ENCODE results near the gene FILIP1.
A peak's percentile ranks its signal among the peaks of the same experiment; 100 is the strongest.

The FILIP1 gene

GRCh38 chr6:75493400-75494064 lies at the start of gene FILIP1:
Gene FILIP1 (minus strand): TSS chr6:75493800. CDS start chr6:75414972, 78,828 bp downstream.
- no peak for DNase-seq (ENCODE audit: low spot score)

DNA sequence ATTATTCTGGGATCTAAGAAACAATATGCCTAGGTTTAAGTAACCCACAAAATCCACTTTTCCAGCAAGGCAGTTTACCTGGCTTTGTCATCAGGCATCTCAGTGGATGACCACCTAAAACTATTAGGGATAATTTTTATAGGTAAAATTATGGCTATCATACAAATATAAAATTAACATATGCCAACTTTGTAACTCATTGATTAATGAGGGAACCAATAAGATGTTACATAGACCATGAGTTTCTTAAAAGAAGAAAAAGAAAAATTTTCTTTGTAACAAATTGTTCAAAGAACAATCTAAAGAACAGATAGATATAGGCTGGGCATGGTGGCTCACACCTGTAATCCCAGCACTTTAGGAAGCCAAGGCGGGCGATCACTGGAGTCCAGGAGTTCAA lies 49.7 kb upstream of the FILIP1 start:
- DNase-seq (ENCODE audit: low spot score): no peak

DNA sequence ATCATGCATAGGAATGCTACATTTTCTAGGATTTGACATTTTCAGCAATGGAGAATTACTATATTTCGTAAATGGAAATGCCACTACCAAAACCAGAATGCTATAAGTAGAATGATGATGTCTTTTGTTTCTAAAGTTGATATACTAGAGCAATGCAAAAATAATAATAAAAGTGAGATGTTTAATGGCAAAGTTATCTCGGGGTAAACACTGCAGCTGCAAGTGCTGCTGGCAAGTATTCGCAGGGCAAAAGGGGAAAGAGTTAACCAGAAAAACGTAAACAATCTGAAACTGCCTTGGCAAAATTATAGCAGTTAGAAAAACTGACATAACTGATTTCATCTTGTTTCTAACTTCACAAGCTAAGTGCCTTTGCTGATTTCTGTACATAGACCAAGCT lies 45.5 kb upstream of the FILIP1 start:
- DNase-seq (ENCODE audit: low spot score): no peak

- DNase-seq (ENCODE audit: low spot score): no peak
These were observed 38.9 kb upstream of the FILIP1 start for GRCh38 chr6:75532521-75532920.

DNA sequence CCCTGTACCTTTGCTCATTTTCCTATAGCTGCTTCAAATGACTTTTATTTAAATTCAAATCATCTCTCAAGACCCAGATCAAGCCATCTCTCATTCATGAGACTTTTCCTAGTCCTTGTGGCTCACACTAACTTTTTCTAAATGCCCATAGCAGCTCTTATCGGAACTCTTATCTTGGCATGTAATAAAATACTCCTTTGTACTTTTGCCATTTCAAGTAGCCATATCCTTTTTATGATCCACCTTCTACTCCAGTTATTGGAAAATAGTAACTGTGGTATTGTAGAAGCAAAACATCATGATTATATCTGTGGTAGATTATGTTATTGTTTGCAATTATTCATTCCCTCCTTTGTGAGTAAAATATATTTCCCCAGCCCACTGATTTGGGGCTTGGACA lies 37.6 kb upstream of the FILIP1 start:
- no peak for DNase-seq (ENCODE audit: low spot score)

DNA sequence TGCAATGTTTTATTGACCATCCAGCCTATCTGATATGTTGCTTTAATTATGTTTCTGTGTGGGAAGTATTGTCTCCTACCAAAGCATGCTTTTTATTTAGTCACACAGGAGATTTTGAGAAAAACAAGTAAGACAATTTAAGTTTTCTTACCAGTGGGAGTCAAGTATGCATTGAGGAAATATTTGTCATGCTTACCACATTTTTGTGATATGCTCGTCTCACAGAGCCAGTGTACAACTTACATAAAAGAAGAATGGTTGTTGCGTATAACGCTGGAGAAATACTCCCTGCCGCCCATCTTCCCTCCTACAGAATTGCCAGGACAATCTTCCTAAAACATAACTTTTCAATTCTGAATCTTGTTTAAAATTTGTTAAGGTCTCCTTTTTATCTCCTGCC lies 37.1 kb upstream of the FILIP1 start:
- DNase-seq (ENCODE audit: low spot score): no peak

- no peak for DNase-seq (ENCODE audit: low spot score)
These were observed 34.8 kb upstream of the FILIP1 start for GRCh38 chr6:75528423-75528822.

GRCh38 chr6:75526502-75527127 lies 33.0 kb upstream of the FILIP1 start:
- peak; percentile 53 for DNase-seq (ENCODE audit: low spot score)

GRCh38 chr6:75525682-75526081 lies 32.1 kb upstream of the FILIP1 start:
- no peak for DNase-seq (ENCODE audit: low spot score)

DNA sequence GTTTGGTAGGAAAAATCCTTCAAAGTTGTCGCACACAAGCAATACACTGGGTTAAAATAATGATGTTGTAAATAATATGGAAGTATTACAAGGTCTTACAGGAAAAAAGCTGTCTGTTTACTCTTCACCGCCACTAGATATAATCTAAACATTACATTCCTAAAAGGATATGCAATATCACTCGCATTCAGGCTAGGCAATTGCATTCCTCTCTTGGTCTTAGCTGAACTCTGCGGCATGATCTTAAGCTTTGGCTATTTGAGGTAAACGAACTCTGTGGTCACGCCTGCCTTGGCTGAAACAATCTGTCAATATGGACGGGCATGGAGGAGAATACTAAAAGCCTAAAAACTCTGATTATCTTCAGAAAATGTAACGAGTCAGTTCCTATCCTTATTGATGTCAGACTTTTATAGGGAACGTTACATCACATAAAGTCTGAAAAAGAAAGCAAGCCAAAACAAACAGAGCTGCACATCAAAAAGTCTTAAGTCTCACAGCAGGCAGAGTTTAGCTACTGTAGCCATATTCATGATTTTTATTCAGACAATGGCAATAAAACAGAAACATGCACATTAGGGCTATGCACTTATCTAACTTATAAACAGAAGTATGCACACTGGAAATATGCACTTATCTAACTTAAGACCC lies 30.8 kb upstream of the FILIP1 start:
- peak; percentile 74 for DNase-seq (ENCODE audit: low spot score)

DNA sequence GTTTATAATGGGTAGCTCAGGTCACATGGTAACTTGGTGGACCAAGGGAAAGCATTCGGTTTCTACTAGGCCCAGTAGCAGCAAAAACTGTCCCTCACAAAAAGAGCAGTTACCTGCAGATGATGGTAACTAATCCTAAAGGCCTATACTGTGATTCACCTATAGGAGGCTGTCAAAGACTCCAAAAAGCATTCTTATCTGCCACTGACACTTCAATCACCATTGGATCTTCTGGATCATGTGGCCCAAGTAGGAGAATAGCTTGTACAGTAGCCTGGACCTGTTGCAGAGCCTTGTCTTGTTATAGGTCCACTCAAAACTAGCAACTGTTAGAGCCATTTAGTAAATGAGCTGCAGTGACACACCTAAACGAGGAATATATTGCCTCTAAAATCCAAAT lies 23.2 kb upstream of the FILIP1 start:
- DNase-seq (ENCODE audit: low spot score): no peak

DNA sequence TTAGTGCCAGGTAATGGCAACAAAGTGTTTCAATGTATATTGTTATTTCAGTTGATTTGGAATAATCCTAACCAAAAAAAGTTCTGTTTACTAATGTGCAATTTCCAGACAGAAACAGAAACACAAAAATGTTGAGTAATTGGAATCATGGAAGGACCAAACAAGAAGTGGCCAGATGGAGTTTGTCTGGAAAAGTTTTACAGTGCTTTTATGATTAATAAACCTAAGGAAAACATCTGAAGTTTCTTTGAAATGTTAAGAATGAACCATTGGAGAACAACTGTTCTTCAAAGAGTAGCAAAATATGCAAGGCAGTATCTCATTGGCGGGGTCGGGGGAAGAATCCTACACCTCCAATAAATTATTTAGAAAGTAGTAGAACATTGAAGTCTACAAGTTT lies 19.0 kb upstream of the FILIP1 start:
- no peak for DNase-seq (ENCODE audit: low spot score)

DNA sequence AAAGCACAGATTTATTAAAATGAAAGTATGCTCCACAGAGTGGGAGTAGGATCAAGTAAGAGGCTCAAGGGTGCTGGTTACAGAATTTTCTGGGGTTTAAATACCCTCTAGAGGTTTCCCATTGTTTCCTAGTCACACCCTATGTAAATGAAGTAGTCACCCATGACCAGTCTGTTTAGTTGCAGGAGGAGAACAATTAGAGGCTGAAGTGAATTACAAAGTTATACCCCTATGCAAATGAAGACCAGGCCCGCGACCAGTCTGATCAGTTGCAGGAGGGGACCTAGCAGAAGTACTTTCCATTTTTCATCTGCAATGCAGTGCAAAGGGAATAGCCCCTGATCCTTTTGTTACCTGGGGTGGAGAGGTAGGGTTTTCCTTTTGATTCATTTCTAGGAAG lies 11.8 kb upstream of the FILIP1 start:
- DNase-seq (ENCODE audit: low spot score): no peak

DNA sequence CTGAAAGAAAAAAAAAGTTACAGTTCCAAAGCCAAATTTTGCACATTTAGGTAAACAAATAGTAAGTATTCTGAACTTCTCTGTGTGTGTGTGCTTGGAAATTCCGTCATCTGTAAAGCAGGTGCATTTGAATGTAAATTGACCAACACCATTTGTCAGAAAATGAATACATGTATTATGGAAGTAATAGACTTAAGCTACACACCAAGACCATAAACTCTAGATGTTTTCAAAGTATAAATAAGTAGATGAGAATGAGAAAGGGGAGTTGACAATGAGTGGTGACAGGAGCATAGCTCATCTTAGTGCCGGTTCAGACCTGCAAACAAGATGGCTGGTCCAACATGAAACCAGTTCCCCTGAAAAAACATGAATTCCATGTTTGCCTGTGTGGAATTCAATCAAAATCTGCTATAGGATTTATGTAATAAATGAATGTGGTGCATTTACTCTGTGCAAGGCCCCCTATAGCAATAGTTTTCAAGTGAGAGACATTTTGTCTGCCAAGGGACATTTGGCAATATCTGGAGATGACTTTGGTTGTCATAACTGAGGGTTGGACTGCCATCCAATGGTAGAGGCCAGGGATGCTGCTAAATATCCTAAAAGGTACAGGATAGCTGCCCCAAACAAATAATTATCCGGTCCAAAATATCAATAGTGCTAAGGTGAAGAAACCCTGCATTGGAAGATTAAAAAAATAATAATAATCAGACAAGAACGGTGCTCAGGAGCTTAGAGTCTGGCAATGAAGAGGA lies 11.0 kb upstream of the FILIP1 start:
- no peak for DNase-seq (ENCODE audit: low spot score)

- no peak for DNase-seq (ENCODE audit: low spot score)
These were observed 9.7 kb upstream of the FILIP1 start for GRCh38 chr6:75503291-75503690.

DNA sequence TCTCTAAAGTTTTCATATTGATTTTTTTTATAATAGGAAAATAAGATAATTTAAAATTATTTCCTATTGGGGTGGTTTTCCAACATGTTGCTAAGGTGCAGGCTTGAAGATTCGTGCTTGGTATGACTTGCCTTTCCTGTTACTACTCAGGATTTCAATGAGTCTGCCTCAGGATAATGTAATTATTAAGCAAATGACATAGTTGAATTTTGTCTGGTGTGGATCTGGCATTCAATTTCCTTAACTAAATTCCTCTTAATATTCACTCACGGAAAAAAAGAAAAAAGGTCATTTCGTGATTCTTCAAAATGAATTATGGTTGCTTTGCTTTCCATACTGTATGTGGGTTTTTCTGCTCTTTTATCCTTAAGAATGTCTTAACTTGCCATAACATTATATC lies 9.3 kb upstream of the FILIP1 start:
- DNase-seq (ENCODE audit: low spot score): no peak

- DNase-seq (ENCODE audit: low spot score): no peak
These were observed 8.2 kb upstream of the FILIP1 start for GRCh38 chr6:75501756-75502155.

GRCh38 chr6:75499640-75500039 lies 6.0 kb upstream of the FILIP1 start:
- DNase-seq (ENCODE audit: low spot score): no peak

- DNase-seq (ENCODE audit: low spot score): no peak
These were observed 5.3 kb upstream of the FILIP1 start for GRCh38 chr6:75498862-75499261.

DNA sequence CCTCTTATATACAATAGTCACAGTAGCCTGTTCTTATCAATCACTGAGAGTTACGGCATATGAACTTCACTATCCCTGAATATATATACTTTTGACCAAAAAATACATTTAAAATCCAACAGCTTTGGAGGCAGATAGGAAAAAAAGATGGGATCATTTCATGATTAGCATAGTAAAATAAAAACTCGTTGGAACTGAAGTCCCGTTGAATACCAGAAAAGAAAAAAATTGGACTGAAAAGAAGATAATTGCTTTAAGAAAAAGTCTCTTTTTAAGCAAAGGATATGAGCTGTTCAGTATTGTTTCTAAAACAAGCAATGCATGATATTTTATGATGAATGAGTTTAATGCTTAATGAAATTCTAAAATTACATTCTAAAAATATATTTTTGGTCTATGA lies 4.4 kb upstream of the FILIP1 start:
- no peak for DNase-seq (ENCODE audit: low spot score)

DNA sequence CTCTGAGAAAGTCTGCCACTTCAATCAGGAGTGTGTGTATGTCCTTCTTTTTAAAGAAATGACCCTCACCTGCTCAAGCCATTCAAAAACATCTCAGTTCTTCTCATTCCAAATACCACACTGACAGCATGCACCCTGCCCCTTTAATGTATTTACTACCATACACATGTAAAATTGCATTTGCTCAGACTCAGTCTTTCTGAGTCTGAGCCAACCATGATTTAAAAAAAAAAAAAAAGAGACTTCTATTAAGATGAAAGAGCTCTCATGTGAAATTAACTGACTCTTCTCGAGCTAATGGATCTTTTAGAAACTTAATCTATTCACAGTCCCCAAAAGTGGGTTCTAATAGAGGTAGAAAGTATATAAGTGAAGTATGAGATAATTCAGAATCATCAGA lies 1.4 kb upstream of the FILIP1 start:
- DNase-seq (ENCODE audit: low spot score): no peak

- no peak for DNase-seq (ENCODE audit: low spot score)
These were observed 690 bp upstream of the FILIP1 start for GRCh38 chr6:75494290-75494689.
